Mucosa of descending colon (tissue), 3 donors: Measurements from ENCODE around the gene JAK3. TPM values are rescaled to one million over a fixed set of nuclear protein-coding genes. Genes with fewer than 3 reads are reported as not detected.

Source experiments
- ATAC-seq: fragments of 200-7000 bp; cut with Tn5 transposase; one replicate; pipeline ENCODE4 v1.9.1; 2020; ENCODE audit warnings: mild to moderate bottlenecking, moderate library complexity
- DNase-seq, 3 donors: peaks; one replicate each; pipeline ENCODE4 v3.0.0-alpha.2; 2020
- H3K36me3 ChIP-seq: fragments of 200-600 bp; one replicate; pipeline ENCODE4 v1.8.0; 2021; ENCODE audit warnings: low read depth, mild to moderate bottlenecking
- H3K4me1 ChIP-seq: fragments of 200-600 bp; one replicate; pipeline ENCODE4 v1.8.0; 2021; ENCODE audit warnings: low read depth, mild to moderate bottlenecking
- H3K4me3 ChIP-seq: fragments of 200-600 bp; one replicate; pipeline ENCODE4 v1.8.0; 2021; ENCODE audit warnings: mild to moderate bottlenecking
- H3K9me3 ChIP-seq: fragments of 200-600 bp; one replicate; pipeline ENCODE4 v1.8.0; 2021; ENCODE audit warnings: mild to moderate bottlenecking
- intact Hi-C, 2 donors: fragments of 100-400 bp; cut with DNase I in 1 of 2; cut with micrococcal nuclease in 1 of 2; formaldehyde crosslinking; loops; one replicate each; pipeline versions ENCODE4 v1.11.0 to v1.11.1; 2022; cut with DNase I, micrococcal nuclease
- total RNA-seq, 3 donors: library from RNA; stranded (reverse); fragmentation: NEBNext Ultra II Directional in 2 of 3; extraction: Animal tissue kit (Norgen Biotek cat#: 25700) in 2 of 3; gene quantifications; one replicate each; pipeline versions ENCODE4 v1.2.1 to v1.2.4, GENCODE V29; 2021 to 2023
- TF ChIP-seq, protein P1 (sequence below): fragments of 200-600 bp; IDR thresholded peaks from one replicate; pipeline ENCODE4 v1.8.0; 2022; ENCODE audit warnings: antibody characterized with exemption, mild to moderate bottlenecking
- donor health status: DM: no; HTN: no; CAD: no; lungs with moderate emphysema.
- donor health status: DM: no; HTN: no; CAD: no.
- donor health status: DM: no; HTN: yes; CAD: no.

Gene JAK3
- total RNA-seq, 3 donors from 2014 or later = 3.1 to 9.1 (median 5.4) TPM

DNA sequence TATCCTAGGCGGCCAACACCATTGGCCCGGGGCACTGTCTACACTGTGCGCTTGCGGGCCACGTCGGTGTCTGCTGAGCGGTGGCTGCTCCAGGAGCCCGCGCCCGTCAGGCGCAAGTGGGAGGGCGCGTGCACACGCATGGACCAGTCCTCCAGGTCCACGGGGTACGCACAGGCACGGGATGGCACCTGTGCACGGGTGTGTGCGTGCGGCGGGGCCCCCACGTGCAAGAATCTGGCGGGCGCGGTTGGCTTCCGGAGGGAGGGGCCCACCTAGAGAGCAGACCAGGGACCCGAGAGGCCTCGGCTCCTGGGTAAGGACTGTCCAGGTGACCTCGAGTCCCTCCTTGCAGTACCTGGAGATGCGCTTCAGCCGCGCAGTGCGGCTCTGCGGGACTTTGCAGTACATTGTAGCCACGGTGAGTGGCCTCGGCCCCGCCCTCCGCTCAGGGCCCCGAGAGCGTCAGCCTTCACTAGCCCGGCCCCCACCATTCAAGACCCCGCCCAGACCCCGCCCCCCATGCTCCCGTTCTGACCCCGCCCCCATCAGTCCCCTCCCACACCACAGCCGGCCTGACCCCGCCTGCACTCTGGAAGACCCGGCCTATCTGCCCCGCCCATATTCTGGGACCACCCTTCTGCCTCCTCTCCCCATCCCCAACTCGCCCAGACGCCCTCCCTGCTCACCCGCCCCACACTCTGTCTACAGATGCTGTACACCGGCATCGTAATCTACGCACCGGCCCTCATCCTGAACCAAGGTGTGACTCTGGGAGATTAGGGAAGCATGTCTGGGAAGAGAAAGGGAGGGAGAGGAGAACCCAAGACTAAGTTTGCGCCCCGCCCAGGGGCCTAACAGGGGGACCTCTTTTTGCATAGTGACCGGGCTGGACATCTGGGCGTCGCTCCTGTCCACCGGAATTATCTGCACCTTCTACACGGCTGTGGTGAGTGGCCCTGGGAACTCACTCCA lies 26.3 kb upstream of the JAK3 start:
- ATAC-seq = peak; percentile 87

GRCh38 chr19:17872251-17873001 lies 24.6 kb upstream of the JAK3 start:
- TF ChIP-seq, protein P1, sequence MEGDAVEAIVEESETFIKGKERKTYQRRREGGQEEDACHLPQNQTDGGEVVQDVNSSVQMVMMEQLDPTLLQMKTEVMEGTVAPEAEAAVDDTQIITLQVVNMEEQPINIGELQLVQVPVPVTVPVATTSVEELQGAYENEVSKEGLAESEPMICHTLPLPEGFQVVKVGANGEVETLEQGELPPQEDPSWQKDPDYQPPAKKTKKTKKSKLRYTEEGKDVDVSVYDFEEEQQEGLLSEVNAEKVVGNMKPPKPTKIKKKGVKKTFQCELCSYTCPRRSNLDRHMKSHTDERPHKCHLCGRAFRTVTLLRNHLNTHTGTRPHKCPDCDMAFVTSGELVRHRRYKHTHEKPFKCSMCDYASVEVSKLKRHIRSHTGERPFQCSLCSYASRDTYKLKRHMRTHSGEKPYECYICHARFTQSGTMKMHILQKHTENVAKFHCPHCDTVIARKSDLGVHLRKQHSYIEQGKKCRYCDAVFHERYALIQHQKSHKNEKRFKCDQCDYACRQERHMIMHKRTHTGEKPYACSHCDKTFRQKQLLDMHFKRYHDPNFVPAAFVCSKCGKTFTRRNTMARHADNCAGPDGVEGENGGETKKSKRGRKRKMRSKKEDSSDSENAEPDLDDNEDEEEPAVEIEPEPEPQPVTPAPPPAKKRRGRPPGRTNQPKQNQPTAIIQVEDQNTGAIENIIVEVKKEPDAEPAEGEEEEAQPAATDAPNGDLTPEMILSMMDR = no peak
- peak; percentile 32 to 69 (median 51) for DNase-seq
- ATAC-seq = peak; percentile 46
- H3K4me3 ChIP-seq = no peak overlapping the region
- H3K9me3 ChIP-seq = no peaks in the 10 kb centered on the region
- intact Hi-C loops = no loop called here
- no peaks in the 10 kb centered on the region for H3K36me3 ChIP-seq
- H3K4me1 ChIP-seq = peaks cover 16% of the 10 kb centered on the region

More for the DNA sequence above, 26.3 kb upstream of the JAK3 start:
- intact Hi-C loops = no loop called here
- Histone ChIP-seq H3K4me3 (no peak overlapping the region), H3K4me1 (peaks cover 16% of the 10 kb centered on the region), H3K9me3 (no peaks in the 10 kb centered on the region), H3K36me3 (no peaks in the 10 kb centered on the region)
- TF ChIP-seq, protein P1 = no peak
- peak; percentile 71 to 76 (median 72) for DNase-seq

GRCh38 chr19:17871878-17872250 lies 24.1 kb upstream of the JAK3 start, which contains the start of gene SLC5A5:
Gene SLC5A5, plus strand, starts transcription at chr19:17871945. Its CDS starts 375 bp downstream, at chr19:17872320.
- intact Hi-C loops = no loop called here
- no peak for ATAC-seq
- TF ChIP-seq, protein P1 = no peak
- Histone ChIP-seq H3K4me3 (no peak within 1 kb of the TSS), H3K4me1 (peaks cover 16% of the 10 kb centered on the region), H3K36me3 (no peaks in the 10 kb centered on the region), H3K9me3 (no peaks in the 10 kb centered on the region)
- DNase-seq = no peak

GRCh38 chr19:17871032-17871877 lies 23.5 kb upstream of the JAK3 start:
- TF ChIP-seq, protein P1 = no peak
- Histone ChIP-seq H3K4me1 (peaks cover 16% of the 10 kb centered on the region), H3K9me3 (no peaks in the 10 kb centered on the region), H3K4me3 (no peak overlapping the region), H3K36me3 (no peaks in the 10 kb centered on the region)
- intact Hi-C loops = no loop called here
- DNase-seq (no peak), ATAC-seq (no peak)

GRCh38 chr19:17869114-17869608 lies 21.4 kb upstream of the JAK3 start:
- DNase-seq = no peak
- no peak for ATAC-seq
- Histone ChIP-seq H3K4me3 (no peak overlapping the region), H3K9me3 (no peaks in the 10 kb centered on the region), H3K4me1 (peaks cover 36% of the 10 kb centered on the region), H3K36me3 (no peaks in the 10 kb centered on the region)
- intact Hi-C loops = no loop called here
- TF ChIP-seq, protein P1 = no peak
